ENCODE measurements around the gene RPL36.

DNA sequence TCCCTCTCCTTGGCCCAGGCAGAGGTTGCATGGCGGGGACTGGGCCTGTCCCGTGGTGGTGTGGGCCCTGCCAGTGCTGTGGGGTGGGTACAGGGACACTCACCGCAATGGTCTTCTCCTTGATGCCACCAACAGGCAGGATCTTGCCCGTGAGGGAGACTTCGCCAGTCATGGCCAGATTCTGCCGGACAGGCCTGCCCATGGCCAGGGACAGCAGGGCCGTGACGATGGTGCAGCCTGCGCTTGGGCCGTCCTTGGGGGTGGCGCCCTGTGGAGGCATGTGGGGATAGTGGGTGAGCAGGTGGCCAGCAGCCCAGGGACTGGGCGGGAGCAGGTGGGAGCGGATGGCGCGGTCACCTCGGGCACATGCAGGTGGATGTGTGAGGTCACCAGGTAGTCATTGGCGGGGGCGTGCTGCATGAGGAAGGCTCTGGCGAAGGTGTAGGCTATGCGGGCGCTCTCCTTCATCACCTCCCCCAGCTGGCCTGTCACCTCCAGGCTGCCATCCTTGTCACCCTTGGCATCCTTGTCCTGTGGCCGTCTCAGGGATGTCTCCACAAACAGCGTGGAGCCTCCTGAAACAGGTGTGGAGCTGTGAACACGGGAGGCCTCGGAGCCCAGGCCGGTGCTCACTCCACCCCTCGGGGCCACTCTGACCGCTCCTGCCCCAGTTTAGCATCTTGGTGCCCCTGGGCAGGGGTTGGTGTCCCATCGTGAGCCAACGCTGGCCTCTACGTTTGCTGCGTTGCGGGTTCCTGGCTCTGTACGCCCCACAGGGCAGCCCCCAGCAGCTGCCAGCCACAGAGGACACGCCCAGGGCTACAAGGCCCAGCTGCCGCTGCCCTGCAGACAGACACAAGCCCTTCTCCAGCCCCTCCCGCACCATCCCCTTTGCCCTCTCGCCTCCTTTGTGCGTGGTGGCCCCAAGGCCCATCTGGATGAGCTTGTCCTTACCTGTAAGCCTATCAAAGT, 3.4 kb downstream of the RPL36 start:
- TF ChIP-seq, protein P1, sequence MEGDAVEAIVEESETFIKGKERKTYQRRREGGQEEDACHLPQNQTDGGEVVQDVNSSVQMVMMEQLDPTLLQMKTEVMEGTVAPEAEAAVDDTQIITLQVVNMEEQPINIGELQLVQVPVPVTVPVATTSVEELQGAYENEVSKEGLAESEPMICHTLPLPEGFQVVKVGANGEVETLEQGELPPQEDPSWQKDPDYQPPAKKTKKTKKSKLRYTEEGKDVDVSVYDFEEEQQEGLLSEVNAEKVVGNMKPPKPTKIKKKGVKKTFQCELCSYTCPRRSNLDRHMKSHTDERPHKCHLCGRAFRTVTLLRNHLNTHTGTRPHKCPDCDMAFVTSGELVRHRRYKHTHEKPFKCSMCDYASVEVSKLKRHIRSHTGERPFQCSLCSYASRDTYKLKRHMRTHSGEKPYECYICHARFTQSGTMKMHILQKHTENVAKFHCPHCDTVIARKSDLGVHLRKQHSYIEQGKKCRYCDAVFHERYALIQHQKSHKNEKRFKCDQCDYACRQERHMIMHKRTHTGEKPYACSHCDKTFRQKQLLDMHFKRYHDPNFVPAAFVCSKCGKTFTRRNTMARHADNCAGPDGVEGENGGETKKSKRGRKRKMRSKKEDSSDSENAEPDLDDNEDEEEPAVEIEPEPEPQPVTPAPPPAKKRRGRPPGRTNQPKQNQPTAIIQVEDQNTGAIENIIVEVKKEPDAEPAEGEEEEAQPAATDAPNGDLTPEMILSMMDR (IDR thresholded peaks at IDR 0.05): no peak
- TF ChIP-seq POLR2A (IDR thresholded peaks at IDR 0.05): no peak
